Measurements from ENCODE around the gene GPR17.
A peak's percentile ranks its signal among the peaks of the same experiment; 100 is the strongest.

The GPR17 gene

DNA sequence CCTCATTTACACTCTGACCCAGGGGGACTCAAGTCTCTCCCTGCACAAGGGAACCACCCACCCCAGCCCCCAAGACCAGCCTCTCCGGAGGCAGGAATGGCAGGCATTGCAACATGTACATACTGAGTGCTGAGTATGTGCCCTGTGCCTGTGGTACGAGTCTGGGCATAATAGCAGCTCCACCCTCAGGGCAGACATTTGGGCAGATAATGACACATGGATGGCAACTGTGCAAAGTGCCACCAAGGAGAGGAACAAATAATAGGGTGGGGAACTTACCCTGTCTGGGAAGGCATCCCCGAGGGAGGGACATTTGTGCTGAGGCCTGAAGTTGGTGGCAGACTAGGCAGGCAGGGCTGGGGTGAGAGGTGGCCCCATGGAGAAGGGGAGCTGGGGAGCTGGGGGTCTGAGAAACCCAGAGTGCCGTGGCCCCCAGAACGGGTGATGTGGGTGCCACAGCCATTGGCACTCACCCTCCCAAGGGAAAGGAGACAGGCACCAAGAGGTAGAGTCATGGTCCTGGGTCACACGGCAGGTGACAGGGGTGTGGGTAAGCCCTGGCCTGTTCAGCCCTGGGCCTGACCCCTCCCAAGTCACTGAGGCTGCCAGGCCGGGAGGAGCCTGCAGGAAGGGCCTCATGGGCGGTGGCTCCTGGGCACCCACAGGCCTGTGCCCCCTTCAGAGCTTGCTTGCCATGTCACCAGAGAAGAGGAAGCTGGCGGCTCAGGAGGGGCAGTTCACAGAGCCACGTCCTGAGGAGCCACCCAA, 15.7 kb upstream of the GPR17 start:
- no peak overlapping the region for H3K4me3 ChIP-seq (ENCODE audit: low read depth in 1 of 2, low read length in 1 of 2)
- no peaks in the 10 kb centered on the region for H3K27me3 ChIP-seq
- no peaks in the 10 kb centered on the region for H3K9me3 ChIP-seq
- TF ChIP-seq, protein P1, sequence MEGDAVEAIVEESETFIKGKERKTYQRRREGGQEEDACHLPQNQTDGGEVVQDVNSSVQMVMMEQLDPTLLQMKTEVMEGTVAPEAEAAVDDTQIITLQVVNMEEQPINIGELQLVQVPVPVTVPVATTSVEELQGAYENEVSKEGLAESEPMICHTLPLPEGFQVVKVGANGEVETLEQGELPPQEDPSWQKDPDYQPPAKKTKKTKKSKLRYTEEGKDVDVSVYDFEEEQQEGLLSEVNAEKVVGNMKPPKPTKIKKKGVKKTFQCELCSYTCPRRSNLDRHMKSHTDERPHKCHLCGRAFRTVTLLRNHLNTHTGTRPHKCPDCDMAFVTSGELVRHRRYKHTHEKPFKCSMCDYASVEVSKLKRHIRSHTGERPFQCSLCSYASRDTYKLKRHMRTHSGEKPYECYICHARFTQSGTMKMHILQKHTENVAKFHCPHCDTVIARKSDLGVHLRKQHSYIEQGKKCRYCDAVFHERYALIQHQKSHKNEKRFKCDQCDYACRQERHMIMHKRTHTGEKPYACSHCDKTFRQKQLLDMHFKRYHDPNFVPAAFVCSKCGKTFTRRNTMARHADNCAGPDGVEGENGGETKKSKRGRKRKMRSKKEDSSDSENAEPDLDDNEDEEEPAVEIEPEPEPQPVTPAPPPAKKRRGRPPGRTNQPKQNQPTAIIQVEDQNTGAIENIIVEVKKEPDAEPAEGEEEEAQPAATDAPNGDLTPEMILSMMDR (IDR thresholded peaks at IDR 0.05) = no peak
- no peaks in the 10 kb centered on the region for H3K36me3 ChIP-seq
- peak overlapping the region; percentile 50 for H3K27ac ChIP-seq
- peaks cover 11 to 40% of the 10 kb centered on the region in 2 experiments for H3K4me1 ChIP-seq (ENCODE audit: control insufficient read depth in 1 of 2, insufficient read depth in 1 of 2, low read depth in 1 of 2, low read length in 1 of 2)

DNA sequence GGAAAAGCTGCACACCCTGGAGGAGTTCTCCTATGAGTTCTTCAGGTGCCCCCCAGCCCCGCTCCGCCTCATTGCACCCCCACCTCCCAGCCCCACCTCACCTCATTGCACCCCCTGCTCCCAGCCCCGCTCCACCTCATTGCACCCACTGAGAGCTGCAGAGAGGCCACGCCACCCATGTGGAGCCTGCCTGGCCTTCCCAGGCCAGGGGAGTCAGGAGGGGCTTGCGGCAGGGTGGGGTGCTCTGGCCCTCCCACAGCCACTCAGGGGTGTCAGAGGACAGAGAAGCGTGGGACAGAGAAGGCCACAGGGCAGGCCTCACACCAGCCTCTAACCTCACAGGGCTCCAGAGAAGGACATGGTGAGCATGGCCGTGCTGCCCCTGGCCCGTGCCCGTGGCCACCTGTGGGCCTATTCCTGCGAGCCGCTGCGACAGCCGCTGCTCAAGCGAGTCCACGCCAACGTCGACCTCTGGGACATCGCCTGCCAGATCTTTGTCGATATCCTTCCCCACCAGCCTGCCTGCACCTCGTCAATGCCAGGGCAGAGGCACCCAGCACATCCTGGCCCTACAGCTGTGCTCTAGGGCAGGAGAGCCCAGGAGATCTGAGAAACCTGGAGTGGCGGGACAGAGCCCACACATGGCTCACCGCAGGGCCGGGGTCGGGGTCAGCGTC, 15.0 kb upstream of the GPR17 start:
- TF ChIP-seq, protein P1 (IDR thresholded peaks at IDR 0.05) = no peak
- Histone ChIP-seq H3K4me1 (ENCODE audit: control insufficient read depth in 1 of 2, insufficient read depth in 1 of 2, low read depth in 1 of 2, low read length in 1 of 2) (peaks cover 13 to 47% of the 10 kb centered on the region in 2 experiments), H3K36me3 (no peaks in the 10 kb centered on the region), H3K27ac (peak overlapping the region; percentile 50), H3K9me3 (no peaks in the 10 kb centered on the region), H3K27me3 (no peaks in the 10 kb centered on the region), H3K4me3 (ENCODE audit: low read depth in 1 of 2, low read length in 1 of 2) (no peak overlapping the region)

DNA sequence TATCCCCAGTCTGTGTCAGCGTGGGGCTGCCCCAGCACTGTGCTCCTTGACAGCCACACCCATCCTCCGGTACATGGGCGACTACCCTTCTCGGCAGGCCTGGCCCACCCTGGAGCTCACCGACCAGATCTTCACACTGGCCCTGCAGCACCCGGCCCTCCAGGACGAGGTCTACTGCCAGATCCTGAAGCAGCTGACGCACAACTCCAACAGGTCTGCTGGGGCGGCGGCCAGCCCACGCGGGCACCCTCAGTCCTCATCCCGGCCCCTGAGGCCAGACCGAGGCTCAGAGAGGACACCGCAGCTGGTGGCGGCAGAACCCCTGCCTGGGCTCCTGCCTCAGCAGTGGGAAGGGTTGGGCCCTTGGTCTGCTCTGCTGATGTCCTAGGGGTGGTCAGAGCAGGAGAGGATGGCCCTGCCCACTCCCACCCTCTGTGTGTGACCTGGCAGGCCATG, 14.4 kb upstream of the GPR17 start:
- Histone ChIP-seq H3K9me3 (no peaks in the 10 kb centered on the region), H3K4me1 (ENCODE audit: control insufficient read depth in 1 of 2, insufficient read depth in 1 of 2, low read depth in 1 of 2, low read length in 1 of 2) (peaks cover 18 to 53% of the 10 kb centered on the region in 2 experiments), H3K27ac (no peak overlapping the region), H3K36me3 (no peaks in the 10 kb centered on the region), H3K4me3 (ENCODE audit: low read depth in 1 of 2, low read length in 1 of 2) (no peak overlapping the region), H3K27me3 (no peaks in the 10 kb centered on the region)
- TF ChIP-seq, protein P1 (IDR thresholded peaks at IDR 0.05) = no peak

DNA sequence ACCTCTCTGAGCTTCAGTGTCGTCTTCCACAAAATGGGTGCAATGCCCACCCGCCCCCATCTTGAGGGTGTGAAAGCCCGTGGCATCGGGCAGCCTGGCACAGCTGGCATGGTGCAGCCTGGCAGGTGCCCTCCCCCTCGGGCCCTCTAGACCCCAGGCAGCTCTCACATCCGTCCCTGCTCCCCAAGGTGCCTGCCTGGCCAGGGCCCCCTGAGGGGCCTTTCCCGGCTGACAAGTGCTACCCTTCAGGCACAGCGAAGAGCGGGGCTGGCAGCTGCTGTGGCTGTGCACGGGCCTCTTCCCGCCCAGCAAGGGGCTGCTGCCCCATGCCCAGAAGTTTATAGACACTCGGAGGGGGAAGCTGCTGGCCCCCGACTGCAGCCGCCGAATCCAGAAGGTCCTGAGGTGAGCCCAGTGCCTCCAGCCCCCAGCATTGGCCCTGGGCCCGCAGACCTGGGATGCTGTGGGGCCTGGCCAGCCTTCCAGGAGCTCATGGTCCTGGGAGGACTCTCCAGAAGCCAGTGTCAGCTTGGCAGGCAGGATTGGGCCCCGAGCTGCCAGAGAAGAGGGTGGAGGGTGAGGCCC, 13.9 kb upstream of the GPR17 start:
- H3K27me3 ChIP-seq = no peaks in the 10 kb centered on the region
- H3K27ac ChIP-seq = peak overlapping the region; percentile 99
- TF ChIP-seq, protein P1 (IDR thresholded peaks at IDR 0.05) = no peak
- H3K9me3 ChIP-seq = no peaks in the 10 kb centered on the region
- peaks cover 24 to 58% of the 10 kb centered on the region in 2 experiments for H3K4me1 ChIP-seq (ENCODE audit: control insufficient read depth in 1 of 2, insufficient read depth in 1 of 2, low read depth in 1 of 2, low read length in 1 of 2)
- no peaks in the 10 kb centered on the region for H3K36me3 ChIP-seq
- no peak overlapping the region for H3K4me3 ChIP-seq (ENCODE audit: low read depth in 1 of 2, low read length in 1 of 2)

DNA sequence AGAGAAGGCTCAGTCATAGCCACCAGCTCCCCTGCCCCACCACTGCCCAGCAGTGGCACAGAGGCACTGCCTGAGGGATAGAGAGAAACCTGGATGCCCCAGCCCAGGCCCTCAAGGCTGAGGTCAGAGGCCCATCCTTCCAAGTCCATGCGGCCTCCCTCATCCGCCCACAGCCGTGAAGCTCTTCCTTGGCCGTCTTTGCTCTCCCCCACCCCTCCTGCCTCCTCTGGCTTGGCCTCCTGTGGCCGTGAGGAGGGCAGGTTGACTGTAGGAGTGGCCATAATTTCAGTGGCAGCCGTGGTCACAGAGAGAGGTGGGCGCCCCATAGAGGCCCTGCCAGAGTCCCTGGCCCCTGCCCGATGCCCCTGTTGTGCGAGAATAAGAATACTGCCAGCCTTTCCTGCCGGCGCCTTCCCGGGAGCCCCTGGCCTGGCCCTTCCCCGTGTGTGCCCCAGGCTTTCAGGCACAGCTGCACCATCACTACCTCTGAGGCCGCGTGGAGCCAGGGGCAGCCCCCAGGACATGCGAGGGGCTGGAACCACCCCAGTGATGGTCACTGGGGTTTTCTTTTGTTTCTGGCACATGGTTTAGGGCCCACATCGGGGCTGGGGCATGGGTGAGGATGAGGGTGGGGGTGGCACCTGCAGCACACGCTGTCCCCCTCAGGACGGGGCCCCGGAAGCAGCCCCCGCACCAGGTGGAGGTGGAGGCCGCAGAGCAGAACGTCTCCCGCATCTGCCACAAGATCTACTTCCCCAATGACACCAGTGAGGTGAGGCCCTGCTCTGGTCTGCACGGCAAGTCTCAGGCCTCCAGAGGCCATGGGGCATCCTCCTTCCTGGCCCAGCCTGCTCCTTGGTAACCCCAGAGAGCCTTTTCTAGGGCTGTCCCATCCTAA, 13.1 kb upstream of the GPR17 start:
- Histone ChIP-seq H3K27ac (peak overlapping the region; percentile 99), H3K9me3 (no peaks in the 10 kb centered on the region), H3K4me3 (ENCODE audit: low read depth in 1 of 2, low read length in 1 of 2) (no peak overlapping the region), H3K4me1 (ENCODE audit: control insufficient read depth in 1 of 2, insufficient read depth in 1 of 2, low read depth in 1 of 2, low read length in 1 of 2) (peaks cover 31 to 66% of the 10 kb centered on the region in 2 experiments), H3K36me3 (no peaks in the 10 kb centered on the region), H3K27me3 (no peaks in the 10 kb centered on the region)
- TF ChIP-seq, protein P1 (IDR thresholded peaks at IDR 0.05) = no peak
